ENCODE data around the gene HJV. TPM values are rescaled to one million over a fixed set of nuclear protein-coding genes. Genes with fewer than 3 reads are reported as not detected.
"Not testable (repeated sequence)": the region's sequence is repeated elsewhere in the genome, so short reads cannot be mapped to it uniquely, and the experiment has no call there.

Gene HJV
- polyA plus RNA-seq (ENCODE audit: insufficient read length in 3 of 3), result under 1 TPM; 0.07 to 0.21 (median 0.16) TPM

DNA sequence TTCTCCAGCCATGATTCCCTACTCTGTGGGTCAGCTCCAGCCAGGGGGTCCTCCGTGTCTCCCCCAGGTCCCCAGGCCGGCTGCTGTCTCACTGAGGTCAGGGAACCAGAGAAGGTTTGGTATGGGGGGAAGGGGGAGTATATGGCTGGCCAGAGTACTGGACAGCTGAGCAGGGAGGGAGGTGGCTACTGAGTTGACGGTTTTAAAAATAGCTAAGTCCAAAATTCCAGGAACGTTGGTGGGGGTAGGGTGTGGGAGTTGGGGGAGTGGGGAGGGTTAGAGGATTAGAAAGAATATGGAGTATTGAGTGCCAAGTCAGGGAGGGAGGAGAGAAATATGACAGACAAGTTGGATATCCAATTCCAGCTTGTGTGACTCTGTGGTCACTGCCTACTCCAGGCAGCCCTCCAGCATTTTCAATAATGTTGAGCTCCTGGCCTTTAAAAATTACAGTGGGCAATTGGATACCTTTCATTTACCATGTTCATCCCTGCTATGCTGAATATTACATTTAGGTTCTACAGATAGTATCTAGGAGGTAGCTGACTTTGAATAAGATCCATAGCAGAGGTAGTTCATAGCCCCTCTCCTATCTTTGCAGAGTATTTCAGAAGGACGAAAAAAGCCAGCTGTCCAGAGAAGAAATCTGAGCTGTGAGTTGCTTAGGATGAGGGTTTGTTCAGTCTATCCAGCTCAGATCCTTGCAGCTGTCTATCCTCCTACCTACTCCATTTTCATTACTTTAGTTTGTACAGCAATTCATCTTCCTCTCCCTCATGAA is at the start of gene HJV:
TSS of gene HJV (minus strand) at position 114 of the 781 bp plus-strand sequence. CDS start 1,504 bp downstream, outside the sequence.
- no peak for DNase-seq (ENCODE audit: low read depth in 3 of 3, low spot score in 2 of 3)

- not testable (repeated sequence) for DNase-seq (ENCODE audit: low read depth in 3 of 3, low spot score in 2 of 3)
Measured at GRCh38 chr1:146059148-146059547, 37.6 kb upstream of the HJV start.

- DNase-seq (ENCODE audit: low read depth in 3 of 3, low spot score in 2 of 3), result peak; percentile 69 to 80 (median 73)
Measured at GRCh38 chr1:146051852-146052676, 30.5 kb upstream of the HJV start.

- DNase-seq (ENCODE audit: low read depth in 3 of 3, low spot score in 2 of 3), result no peak
Measured at GRCh38 chr1:146051452-146051851, 29.9 kb upstream of the HJV start.

DNA sequence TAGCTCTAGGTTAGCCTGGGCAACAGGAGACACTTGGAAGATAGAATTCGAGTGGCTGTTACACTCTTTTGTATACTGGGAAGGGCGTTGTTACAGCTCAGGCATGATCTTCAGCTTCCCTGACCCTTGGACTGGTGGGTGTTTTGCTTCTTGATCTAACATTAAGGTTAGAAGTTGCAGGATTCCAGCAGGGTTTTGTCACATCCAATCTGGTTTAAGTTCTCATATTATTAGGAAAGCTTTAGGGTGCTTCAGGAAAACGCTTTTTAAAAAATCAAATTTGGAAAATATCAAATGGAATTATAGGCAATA is 29.1 kb upstream of the HJV start:
- DNase-seq (ENCODE audit: low read depth in 3 of 3, low spot score in 2 of 3), result not testable (repeated sequence)

DNA sequence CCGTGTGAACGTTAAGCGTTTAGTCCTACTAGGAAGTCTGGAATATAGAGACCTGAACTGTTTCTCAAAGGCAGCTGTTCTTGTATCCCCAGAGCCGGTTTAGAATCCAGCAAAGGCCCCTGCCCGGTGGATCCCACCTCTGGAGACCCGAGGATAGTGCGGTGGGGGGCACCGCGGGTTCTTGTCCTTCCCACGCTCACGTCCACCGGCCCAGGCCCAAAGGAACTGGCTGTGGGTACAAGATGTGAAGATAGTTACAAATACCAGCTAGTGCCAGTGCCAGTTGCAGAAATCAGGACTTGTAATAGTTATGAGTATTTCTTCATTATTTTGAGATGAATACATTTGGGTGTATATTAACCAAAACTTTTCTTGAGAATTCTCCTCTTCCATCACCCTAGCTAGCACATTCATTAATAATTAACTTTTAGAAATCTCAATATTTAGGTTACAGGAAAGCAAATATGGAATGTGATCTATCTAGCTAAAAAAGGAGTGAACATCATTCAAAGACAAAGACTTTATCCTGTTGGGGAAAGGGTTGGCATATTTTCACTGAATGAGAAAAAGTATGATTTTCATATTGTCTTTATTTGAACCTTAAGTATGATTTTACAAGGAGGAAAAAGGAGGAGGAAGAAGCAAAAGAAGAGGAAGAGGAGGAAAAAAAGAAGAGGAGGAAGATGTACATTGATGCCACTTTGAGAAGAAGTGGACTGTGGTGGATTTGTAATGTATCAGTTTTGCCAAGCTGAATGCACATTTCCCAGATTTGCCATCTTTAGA is 28.5 kb upstream of the HJV start:
- not testable (repeated sequence) for DNase-seq (ENCODE audit: low read depth in 3 of 3, low spot score in 2 of 3)

GRCh38 chr1:146049436-146049835 is 27.9 kb upstream of the HJV start:
- no peak for DNase-seq (ENCODE audit: low read depth in 3 of 3, low spot score in 2 of 3)

GRCh38 chr1:146048514-146049115 is 27.1 kb upstream of the HJV start:
- DNase-seq (ENCODE audit: low read depth in 3 of 3, low spot score in 2 of 3), result not testable (repeated sequence)

DNA sequence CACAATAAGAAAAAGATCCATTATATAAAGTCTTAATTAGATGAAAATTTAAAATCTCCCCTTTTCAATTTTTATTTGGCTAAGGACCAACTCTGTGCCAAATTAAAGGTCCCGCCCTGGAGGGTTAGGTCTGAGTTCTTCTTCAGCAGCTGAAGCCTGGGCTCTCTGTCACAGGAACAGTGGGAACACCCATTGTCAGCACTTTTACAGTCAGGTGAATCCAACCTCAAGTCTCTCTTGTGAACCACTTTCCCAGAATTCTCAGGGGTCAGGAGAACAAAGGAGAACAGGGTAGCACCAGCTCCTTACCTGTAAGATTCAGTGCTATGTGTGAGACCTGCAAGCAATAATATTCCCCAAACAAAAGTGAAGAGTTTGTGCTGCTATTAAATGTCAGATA is 25.1 kb upstream of the HJV start:
- DNase-seq (ENCODE audit: low read depth in 3 of 3, low spot score in 2 of 3), result no peak

GRCh38 chr1:146039844-146040194 is 18.3 kb upstream of the HJV start:
- DNase-seq (ENCODE audit: low read depth in 3 of 3, low spot score in 2 of 3), result no peak

GRCh38 chr1:146036965-146037646 is 15.6 kb upstream of the HJV start:
- DNase-seq (ENCODE audit: low read depth in 3 of 3, low spot score in 2 of 3), result peak; percentile 82 to 95 (median 90)

DNA sequence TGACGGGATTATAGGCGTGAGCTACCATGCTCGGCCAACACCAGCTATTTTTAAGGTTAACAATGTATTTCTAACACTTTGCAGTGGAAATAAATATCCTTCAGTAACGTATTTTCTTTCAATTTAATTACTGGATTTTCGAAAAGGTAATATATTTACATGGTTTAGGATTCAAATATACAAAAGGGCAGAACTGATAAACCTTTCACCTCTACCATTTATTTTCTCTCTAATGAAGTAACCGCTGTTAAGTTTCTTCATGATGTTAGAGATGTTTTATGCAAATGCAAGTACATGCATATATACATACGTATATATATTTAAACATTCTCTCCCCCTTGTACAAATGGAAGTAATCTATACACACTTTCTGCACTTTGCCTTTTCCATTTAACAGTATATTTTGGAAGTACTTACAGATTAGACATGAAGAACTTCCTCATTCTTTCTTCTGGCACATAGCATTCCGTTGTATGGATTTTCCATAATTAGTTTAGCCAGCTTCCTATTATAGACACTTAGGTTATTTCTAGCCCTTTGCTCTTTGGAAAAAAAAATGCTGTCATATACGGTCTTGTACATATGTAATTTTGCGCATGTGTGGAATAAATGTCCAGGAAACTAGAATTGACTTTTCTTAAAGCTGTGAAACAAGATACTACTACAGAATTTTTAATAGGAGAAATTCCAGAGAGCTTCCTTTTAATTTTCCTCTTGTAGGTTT is 14.9 kb upstream of the HJV start:
- no peak for DNase-seq (ENCODE audit: low read depth in 3 of 3, low spot score in 2 of 3)

DNA sequence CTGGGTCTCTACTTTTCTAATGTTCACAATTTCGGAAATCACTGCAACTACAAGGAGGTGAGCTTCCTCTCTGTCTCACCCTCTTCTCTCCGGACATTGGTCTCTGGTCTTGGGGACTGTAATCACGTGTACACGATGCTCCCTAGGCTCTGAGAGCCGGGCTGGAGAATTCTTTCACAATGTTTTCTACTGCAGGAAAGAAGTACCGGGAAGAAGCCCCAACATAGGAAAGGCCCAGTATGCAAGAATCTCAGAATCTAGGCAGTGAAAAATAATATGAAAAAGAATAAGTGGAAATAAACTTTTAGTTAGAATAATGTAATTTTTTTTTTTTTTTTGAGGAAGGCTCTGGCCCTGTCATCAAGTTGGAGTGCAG is 13.5 kb upstream of the HJV start:
- DNase-seq (ENCODE audit: low read depth in 3 of 3, low spot score in 2 of 3), result peak in 1 of 3 donors; percentile 30

DNA sequence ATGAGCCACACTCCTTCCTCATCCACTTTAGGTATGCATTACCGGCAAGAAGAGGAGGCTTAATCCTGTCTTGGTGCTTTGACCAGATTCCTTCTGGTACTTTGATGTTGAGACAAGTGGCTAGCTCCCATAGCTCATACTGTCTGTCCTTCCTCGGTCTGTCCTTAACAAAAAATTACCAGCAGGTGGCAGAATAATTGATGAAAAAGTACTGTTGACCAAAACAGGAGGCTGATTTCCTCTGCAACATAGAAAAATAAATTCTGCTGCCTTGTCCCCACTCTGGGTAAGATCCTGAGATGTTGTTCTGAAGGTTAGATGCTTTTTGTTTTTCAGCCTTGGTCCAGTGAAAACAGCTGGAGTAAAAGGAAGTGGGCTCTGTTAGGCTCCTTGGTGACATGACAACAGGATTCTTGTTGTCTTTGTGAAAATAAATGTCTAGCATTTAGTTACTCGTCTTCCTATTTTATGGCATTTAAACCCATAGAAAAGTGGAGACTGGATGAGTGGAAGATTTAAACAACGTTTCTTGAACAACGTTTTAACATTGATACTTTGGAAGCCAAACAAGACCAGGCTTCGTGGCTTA is 11.2 kb upstream of the HJV start:
- peak in 1 of 3 donors; percentile 41 for DNase-seq (ENCODE audit: low read depth in 3 of 3, low spot score in 2 of 3)

- no peak for DNase-seq (ENCODE audit: low read depth in 3 of 3, low spot score in 2 of 3)
Measured at GRCh38 chr1:146031476-146031875, 9.9 kb upstream of the HJV start.

- no peak for DNase-seq (ENCODE audit: low read depth in 3 of 3, low spot score in 2 of 3)
Measured at GRCh38 chr1:146029117-146029516, 7.6 kb upstream of the HJV start.

GRCh38 chr1:146026650-146027049 is 5.1 kb upstream of the HJV start:
- not testable (repeated sequence) for DNase-seq (ENCODE audit: low read depth in 3 of 3, low spot score in 2 of 3)

DNA sequence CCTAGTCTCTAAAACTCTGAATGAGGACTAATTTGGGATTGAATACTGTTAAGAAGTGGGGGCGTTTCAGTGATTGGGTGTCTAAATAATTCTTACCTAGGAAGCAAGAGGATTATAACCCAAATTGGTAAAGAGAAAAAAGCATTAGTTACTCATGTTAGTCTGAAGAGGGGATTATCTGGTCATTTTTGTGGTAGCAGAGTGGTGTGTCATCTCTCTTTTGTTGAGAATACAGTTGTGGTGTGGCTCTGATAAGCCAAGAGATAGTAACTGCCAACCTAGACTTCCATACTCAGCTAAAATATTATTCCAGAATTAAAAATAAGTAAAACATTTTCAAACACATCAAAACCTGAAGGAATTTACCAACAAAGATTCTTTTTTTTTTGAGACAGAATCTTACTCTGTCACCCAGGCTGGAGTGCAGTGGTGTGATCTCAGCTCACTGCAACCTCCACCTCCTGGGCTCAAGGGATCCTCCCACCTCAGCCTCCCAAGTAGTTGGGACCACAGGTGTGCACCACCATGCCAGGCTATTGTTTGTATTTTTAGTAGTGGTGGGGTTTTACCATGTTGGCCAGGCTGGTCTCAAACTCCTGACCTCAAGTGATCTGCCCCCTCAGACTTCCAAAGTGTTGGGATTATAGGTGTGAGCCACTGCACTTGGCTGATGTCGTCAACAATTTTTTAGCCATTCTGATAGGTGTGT is 4.4 kb upstream of the HJV start:
- DNase-seq (ENCODE audit: low read depth in 3 of 3, low spot score in 2 of 3), result not testable (repeated sequence)

All from right renal cortex interstitium (tissue), 3 donors.